NCI-H2107 (cell line): Measurements from ENCODE around the gene BBS10.
"Not testable (repeated sequence)": the region's sequence is repeated elsewhere in the genome, so short reads cannot be mapped to it uniquely, and the experiment has no call there.

Source experiments
- DNase-seq: peaks from one replicate; lab custom pipeline; 2025; lab: John Stamatoyannopoulos, UW

Gene BBS10

GRCh38 chr12:76329606-76330005 is 18.6 kb downstream of the BBS10 start:
- DNase-seq: no peak

GRCh38 chr12:76329159-76329558 is 19.1 kb downstream of the BBS10 start:
- DNase-seq: no peak

DNA sequence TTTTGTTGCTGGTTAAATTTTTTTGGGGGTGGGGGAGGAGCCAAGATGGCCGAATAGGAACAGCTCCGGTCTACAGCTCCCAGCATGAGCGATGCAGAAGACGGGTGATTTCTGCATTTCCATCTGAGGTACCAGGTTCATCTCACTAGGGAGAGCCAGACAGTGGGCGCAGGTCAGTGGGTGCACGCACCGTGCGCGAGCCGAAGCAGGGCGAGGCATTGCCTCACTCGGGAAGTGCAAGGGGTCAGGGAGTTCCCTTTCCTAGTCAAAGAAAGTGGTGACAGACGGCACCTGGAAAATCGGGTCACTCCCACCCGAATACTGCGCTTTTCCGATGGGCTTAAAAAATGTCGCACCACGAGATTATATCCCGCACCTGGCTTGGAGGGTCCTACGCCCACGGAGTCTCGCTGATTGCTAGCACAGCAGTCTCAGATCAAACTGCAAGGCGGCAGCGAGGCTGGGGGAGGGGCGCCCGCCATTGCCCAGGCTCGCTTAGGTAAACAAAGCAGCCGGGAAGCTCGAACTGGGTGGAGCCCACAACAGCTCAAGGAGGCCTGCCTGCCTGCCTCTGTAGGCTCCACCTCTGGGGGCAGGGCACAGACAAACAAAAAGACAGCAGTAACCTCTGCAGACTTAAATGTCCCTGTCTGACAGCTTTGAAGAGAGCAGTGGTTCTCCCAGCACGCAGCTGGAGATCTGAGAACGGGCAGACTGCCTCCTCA is 28.5 kb downstream of the BBS10 start:
- not testable (repeated sequence) for DNase-seq

DNA sequence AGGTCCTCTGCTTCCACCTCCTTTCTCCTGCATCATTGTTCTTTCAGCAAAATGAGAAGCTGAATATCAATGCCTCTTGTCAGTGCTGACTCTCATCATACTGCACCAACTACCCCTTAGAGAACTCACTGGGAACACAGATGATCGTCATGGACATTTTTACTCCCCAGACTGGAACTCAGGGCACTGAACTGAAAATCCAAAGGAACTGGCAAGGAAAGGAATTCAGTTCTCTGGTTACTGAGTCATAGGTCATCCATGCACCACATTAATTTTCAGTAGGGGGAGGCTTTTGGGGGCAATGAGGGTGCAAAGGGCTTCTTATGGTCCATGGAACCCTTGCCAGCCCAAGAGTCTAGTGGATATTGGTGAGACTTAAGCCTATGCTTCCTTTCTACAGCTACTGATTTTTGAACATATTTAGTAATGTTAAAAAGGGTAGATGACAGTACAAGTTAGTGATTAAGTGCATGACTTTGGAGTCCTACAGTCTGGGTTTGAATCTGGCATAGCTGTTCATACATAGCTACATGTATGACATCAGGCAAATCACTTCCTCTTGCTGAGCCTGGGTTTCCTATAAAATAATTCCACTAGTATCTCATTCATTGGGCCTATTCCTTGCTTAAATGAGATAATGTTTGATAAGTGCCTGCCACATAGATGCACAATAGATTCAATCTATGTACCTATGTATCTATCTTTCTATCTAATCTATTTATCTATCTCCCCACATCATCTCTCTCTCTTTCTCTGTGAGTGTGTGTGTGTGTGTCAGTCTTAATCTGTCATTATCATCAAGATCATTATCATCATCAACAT is 29.2 kb downstream of the BBS10 start:
- DNase-seq: no peak

GRCh38 chr12:76317976-76318375 is 30.2 kb downstream of the BBS10 start:
- DNase-seq: no peak

- DNase-seq: no peak
Measured at GRCh38 chr12:76316468-76316867, 31.7 kb downstream of the BBS10 start.

- no peak for DNase-seq
Measured at GRCh38 chr12:76313299-76313698, 34.9 kb downstream of the BBS10 start.

- no peak for DNase-seq
Measured at GRCh38 chr12:76312315-76312714, 35.9 kb downstream of the BBS10 start.

GRCh38 chr12:76311796-76312195 is 36.4 kb downstream of the BBS10 start:
- no peak for DNase-seq

GRCh38 chr12:76310110-76310509 is 38.1 kb downstream of the BBS10 start:
- no peak for DNase-seq

- DNase-seq: no peak
Measured at GRCh38 chr12:76308866-76309265, 39.3 kb downstream of the BBS10 start.

DNA sequence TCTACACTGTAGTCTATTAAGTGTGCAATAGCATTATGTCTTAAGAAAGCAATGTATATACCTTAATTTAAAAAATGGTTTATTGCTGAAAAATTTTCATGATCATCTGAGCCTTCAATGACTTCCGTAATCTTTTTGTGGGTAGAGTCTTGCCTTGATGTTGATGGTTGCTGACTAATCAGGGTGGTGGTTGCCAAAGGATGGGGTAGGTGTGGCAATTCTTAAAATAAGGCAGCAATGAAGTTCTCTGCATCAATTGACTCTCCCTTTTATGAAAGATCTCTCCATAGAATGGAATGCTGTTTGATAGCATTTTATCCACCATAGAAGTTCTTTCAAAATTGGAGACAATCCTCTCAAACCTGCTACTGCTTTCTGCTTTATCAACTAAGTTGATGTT is 41.1 kb downstream of the BBS10 start:
- DNase-seq: no peak

- DNase-seq: no peak
Measured at GRCh38 chr12:76303989-76304460, 44.2 kb downstream of the BBS10 start.

GRCh38 chr12:76303365-76303764 is 44.9 kb downstream of the BBS10 start:
- no peak for DNase-seq

GRCh38 chr12:76300297-76300665 is 47.9 kb downstream of the BBS10 start:
- DNase-seq: no peak

- DNase-seq: no peak
Measured at GRCh38 chr12:76299536-76300296, 48.5 kb downstream of the BBS10 start.
